ENCODE measurements around the gene CMKLR1. TPM values are rescaled to one million over a fixed set of nuclear protein-coding genes. Genes with fewer than 3 reads are reported as not detected.

Gene CMKLR1
- total RNA-seq, 1 experiment from 2014 or later, result 0.24 TPM

DNA sequence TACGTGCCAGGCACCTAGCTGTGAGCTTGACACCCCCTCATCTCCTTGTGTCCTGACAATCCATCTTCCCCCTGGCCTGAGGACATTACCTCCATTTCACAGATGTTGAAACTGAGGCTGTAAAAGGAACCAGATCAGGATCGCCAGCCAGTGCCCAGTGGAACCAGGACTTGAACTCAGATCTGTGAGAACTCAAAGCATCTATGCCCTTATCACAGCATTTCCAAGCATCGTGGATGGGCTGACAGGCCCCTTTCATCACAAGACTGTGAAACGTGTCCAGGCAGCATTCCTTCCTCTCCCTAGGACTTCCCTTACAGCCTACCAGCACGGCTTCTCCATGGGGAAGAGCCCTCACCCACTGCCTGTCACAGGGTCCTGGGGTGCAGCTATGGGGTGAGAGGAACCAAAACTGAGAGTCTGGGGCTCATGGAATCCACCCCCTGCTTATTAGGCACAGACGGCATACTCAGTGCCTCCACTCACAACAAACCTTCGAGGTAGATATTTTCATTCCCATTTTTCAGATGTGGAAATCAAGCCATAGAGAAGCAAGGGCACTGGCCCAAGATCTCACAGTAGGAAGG is 26.9 kb downstream of the CMKLR1 start:
- ChIA-PET POLR2A (ENCODE audit: low non-redundant PET) (no interaction called here), CTCF (no interaction called here)
- no peak overlapping the region for H3K4me3 ChIP-seq (ENCODE audit: low read depth, low read length, poor library complexity, severe bottlenecking)
- TF ChIP-seq EZH2 (IDR thresholded peaks at IDR 0.05; ENCODE audit: borderline replicate concordance, low read depth, low read length, poor library complexity, severe bottlenecking), result no peak
- TF ChIP-seq, protein P1, sequence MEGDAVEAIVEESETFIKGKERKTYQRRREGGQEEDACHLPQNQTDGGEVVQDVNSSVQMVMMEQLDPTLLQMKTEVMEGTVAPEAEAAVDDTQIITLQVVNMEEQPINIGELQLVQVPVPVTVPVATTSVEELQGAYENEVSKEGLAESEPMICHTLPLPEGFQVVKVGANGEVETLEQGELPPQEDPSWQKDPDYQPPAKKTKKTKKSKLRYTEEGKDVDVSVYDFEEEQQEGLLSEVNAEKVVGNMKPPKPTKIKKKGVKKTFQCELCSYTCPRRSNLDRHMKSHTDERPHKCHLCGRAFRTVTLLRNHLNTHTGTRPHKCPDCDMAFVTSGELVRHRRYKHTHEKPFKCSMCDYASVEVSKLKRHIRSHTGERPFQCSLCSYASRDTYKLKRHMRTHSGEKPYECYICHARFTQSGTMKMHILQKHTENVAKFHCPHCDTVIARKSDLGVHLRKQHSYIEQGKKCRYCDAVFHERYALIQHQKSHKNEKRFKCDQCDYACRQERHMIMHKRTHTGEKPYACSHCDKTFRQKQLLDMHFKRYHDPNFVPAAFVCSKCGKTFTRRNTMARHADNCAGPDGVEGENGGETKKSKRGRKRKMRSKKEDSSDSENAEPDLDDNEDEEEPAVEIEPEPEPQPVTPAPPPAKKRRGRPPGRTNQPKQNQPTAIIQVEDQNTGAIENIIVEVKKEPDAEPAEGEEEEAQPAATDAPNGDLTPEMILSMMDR (conservative IDR thresholded peaks at IDR 0.05; ENCODE audit: low read depth, low read length), result no peak
- intact Hi-C loops (cut with micrococcal nuclease; ENCODE audit: unreplicated experiment), result no loop called here
- DNase-seq (ENCODE audit: low spot score), result no peak
- BruUV-seq (replicated peaks), result no TSS peak
- no peak overlapping the region for H3K27ac ChIP-seq (ENCODE audit: low read depth, low read length, poor library complexity, severe bottlenecking)
- no peaks in the 10 kb centered on the region for H3K4me1 ChIP-seq (ENCODE audit: insufficient read depth, low read length, poor library complexity, severe bottlenecking)
- peaks cover 5% of the 10 kb centered on the region for H3K27me3 ChIP-seq (replicated peaks; ENCODE audit: insufficient read depth, low read depth, low read length, poor library complexity)
- no peaks in the 10 kb centered on the region for H3K36me3 ChIP-seq (ENCODE audit: insufficient read depth, low read length, poor library complexity, severe bottlenecking)
- no peaks in the 10 kb centered on the region for H3K9me3 ChIP-seq (ENCODE audit: low read depth, low read length, poor library complexity, severe bottlenecking)

- H3K27ac ChIP-seq (ENCODE audit: low read depth, low read length, poor library complexity, severe bottlenecking), result no peak overlapping the region
- POLR2A ChIA-PET (ENCODE audit: low non-redundant PET), result no interaction called here
- CTCF ChIA-PET, result no interaction called here
- H3K4me3 ChIP-seq (ENCODE audit: low read depth, low read length, poor library complexity, severe bottlenecking), result no peak overlapping the region
- DNase-seq (ENCODE audit: low spot score), result no peak
- H3K4me1 ChIP-seq (ENCODE audit: insufficient read depth, low read length, poor library complexity, severe bottlenecking), result no peaks in the 10 kb centered on the region
- BruUV-seq (replicated peaks), result no TSS peak
- TF ChIP-seq, protein P1 (conservative IDR thresholded peaks at IDR 0.05; ENCODE audit: low read depth, low read length), result no peak
- TF ChIP-seq EZH2 (IDR thresholded peaks at IDR 0.05; ENCODE audit: borderline replicate concordance, low read depth, low read length, poor library complexity, severe bottlenecking), result no peak
- H3K36me3 ChIP-seq (ENCODE audit: insufficient read depth, low read length, poor library complexity, severe bottlenecking), result no peaks in the 10 kb centered on the region
- peaks cover 5% of the 10 kb centered on the region for H3K27me3 ChIP-seq (replicated peaks; ENCODE audit: insufficient read depth, low read depth, low read length, poor library complexity)
- intact Hi-C loops (cut with micrococcal nuclease; ENCODE audit: unreplicated experiment), result no loop called here
- H3K9me3 ChIP-seq (ENCODE audit: low read depth, low read length, poor library complexity, severe bottlenecking), result no peaks in the 10 kb centered on the region
These were observed 27.5 kb downstream of the CMKLR1 start for GRCh38 chr12:108311605-108312004.

- Histone ChIP-seq H3K9me3 (ENCODE audit: low read depth, low read length, poor library complexity, severe bottlenecking) (no peaks in the 10 kb centered on the region), H3K36me3 (ENCODE audit: insufficient read depth, low read length, poor library complexity, severe bottlenecking) (no peaks in the 10 kb centered on the region), H3K4me1 (ENCODE audit: insufficient read depth, low read length, poor library complexity, severe bottlenecking) (no peaks in the 10 kb centered on the region), H3K27ac (ENCODE audit: low read depth, low read length, poor library complexity, severe bottlenecking) (no peak overlapping the region), H3K4me3 (ENCODE audit: low read depth, low read length, poor library complexity, severe bottlenecking) (no peak overlapping the region), H3K27me3 (replicated peaks; ENCODE audit: insufficient read depth, low read depth, low read length, poor library complexity) (peaks cover 5% of the 10 kb centered on the region)
- BruUV-seq (replicated peaks), result no TSS peak
- DNase-seq (ENCODE audit: low spot score), result no peak
- ChIA-PET POLR2A (ENCODE audit: low non-redundant PET) (no interaction called here), CTCF (no interaction called here)
- TF ChIP-seq EZH2 (IDR thresholded peaks at IDR 0.05; ENCODE audit: borderline replicate concordance, low read depth, low read length, poor library complexity, severe bottlenecking), result no peak
- TF ChIP-seq, protein P1 (conservative IDR thresholded peaks at IDR 0.05; ENCODE audit: low read depth, low read length), result no peak
- intact Hi-C loops (cut with micrococcal nuclease; ENCODE audit: unreplicated experiment), result no loop called here
These were observed 28.6 kb downstream of the CMKLR1 start for GRCh38 chr12:108310489-108310888.

Data from A673 (cell line).